ENCODE data around the gene CTDSP2.
"Not testable (repeated sequence)": the region's sequence is repeated elsewhere in the genome, so short reads cannot be mapped to it uniquely, and the experiment has no call there.

The CTDSP2 gene

GRCh38 chr12:57866308-57867019 is 19.9 kb upstream of the CTDSP2 start:
- Histone ChIP-seq H3K4me3 (ENCODE audit: low read depth, low read length) (no peak overlapping the region), H3K36me3 (replicated peaks) (no peaks in the 10 kb centered on the region), H3K27me3 (replicated peaks) (no peaks in the 10 kb centered on the region), H3K27ac (no peak overlapping the region)
- TF ChIP-seq CTCF (IDR thresholded peaks at IDR 0.05; ENCODE audit: low read depth, low read length, missing control alignments): no peak
- in situ Hi-C loops (cut with HindIII; ENCODE audit: low pct_ligation_motif_present, low sequenced_read_pairs): no loop called here
- no peak for DNase-seq

- in situ Hi-C loops (cut with HindIII; ENCODE audit: low pct_ligation_motif_present, low sequenced_read_pairs): no loop called here
- H3K4me3 ChIP-seq (ENCODE audit: low read depth, low read length): peak overlapping the region; percentile 45
- no peaks in the 10 kb centered on the region for H3K36me3 ChIP-seq (replicated peaks)
- H3K27me3 ChIP-seq (replicated peaks): no peaks in the 10 kb centered on the region
- DNase-seq: peak; percentile 74
- no peak for TF ChIP-seq CTCF (IDR thresholded peaks at IDR 0.05; ENCODE audit: low read depth, low read length, missing control alignments)
- H3K27ac ChIP-seq: peak overlapping the region; percentile 83
Observed at GRCh38 chr12:57865084-57865751, 18.7 kb upstream of the CTDSP2 start.

- Histone ChIP-seq H3K27me3 (replicated peaks) (no peaks in the 10 kb centered on the region), H3K27ac (peak overlapping the region; percentile 83), H3K4me3 (ENCODE audit: low read depth, low read length) (peak overlapping the region; percentile 41), H3K36me3 (replicated peaks) (no peaks in the 10 kb centered on the region)
- DNase-seq: no peak
- peak; percentile 8 for TF ChIP-seq CTCF (IDR thresholded peaks at IDR 0.05; ENCODE audit: low read depth, low read length, missing control alignments)
- in situ Hi-C loops (cut with HindIII; ENCODE audit: low pct_ligation_motif_present, low sequenced_read_pairs): no loop called here
Observed at GRCh38 chr12:57864442-57865083, 18.0 kb upstream of the CTDSP2 start.

GRCh38 chr12:57863676-57864075 is 17.1 kb upstream of the CTDSP2 start:
- no peak for TF ChIP-seq CTCF (IDR thresholded peaks at IDR 0.05; ENCODE audit: low read depth, low read length, missing control alignments)
- in situ Hi-C loops (cut with HindIII; ENCODE audit: low pct_ligation_motif_present, low sequenced_read_pairs): no loop called here
- DNase-seq: no peak
- H3K36me3 ChIP-seq (replicated peaks): no peaks in the 10 kb centered on the region
- H3K27me3 ChIP-seq (replicated peaks): no peaks in the 10 kb centered on the region
- no peak overlapping the region for H3K4me3 ChIP-seq (ENCODE audit: low read depth, low read length)
- H3K27ac ChIP-seq: no peak overlapping the region

- Histone ChIP-seq H3K27ac (no peak overlapping the region), H3K36me3 (replicated peaks) (no peaks in the 10 kb centered on the region), H3K27me3 (replicated peaks) (no peaks in the 10 kb centered on the region), H3K4me3 (ENCODE audit: low read depth, low read length) (no peak overlapping the region)
- in situ Hi-C loops (cut with HindIII; ENCODE audit: low pct_ligation_motif_present, low sequenced_read_pairs): no loop called here
- TF ChIP-seq CTCF (IDR thresholded peaks at IDR 0.05; ENCODE audit: low read depth, low read length, missing control alignments): no peak
- no peak for DNase-seq
Observed at GRCh38 chr12:57861967-57862366, 15.4 kb upstream of the CTDSP2 start.

- H3K36me3 ChIP-seq (replicated peaks); in situ Hi-C loops (cut with HindIII; ENCODE audit: low pct_ligation_motif_present, low sequenced_read_pairs); H3K27ac ChIP-seq; H3K4me3 ChIP-seq (ENCODE audit: low read depth, low read length); H3K27me3 ChIP-seq (replicated peaks); DNase-seq: not testable (repeated sequence)
Observed at GRCh38 chr12:57860883-57861282, 14.4 kb upstream of the CTDSP2 start.
